Cardiac muscle cell (in vitro differentiated cells and primary cell): ENCODE measurements around the gene SUPT20HL2. TPM values are rescaled to one million over a fixed set of nuclear protein-coding genes. Genes with fewer than 3 reads are reported as not detected.
"Not testable (repeated sequence)": the region's sequence is repeated elsewhere in the genome, so short reads cannot be mapped to it uniquely, and the experiment has no call there.

Experiments
- DNase-seq, 2 donors: peaks; one replicate each; pipeline versions ENCODE4 v3.0.0 to v3.0.0-alpha.2; 2010 to 2017; ENCODE audit warnings: low read depth in 1 of 2, low spot score in 1 of 2
- H3K27ac ChIP-seq: fragments of 200-600 bp; sonication (generic); 2 replicates; pipeline ENCODE4 v1.5.1; 2016
- H3K27me3 ChIP-seq: fragments of 200-600 bp; sonication (generic); 2 replicates; pipeline ENCODE4 v1.6.0; 2016; ENCODE audit warnings: control low read depth
- H3K36me3 ChIP-seq: fragments of 200-600 bp; sonication (generic); 2 replicates; pipeline ENCODE4 v1.5.1; 2016; ENCODE audit warnings: control low read depth
- H3K4me1 ChIP-seq: fragments of 200-600 bp; sonication (generic); 2 replicates; pipeline ENCODE4 v1.8.1; 2017; ENCODE audit warnings: low read depth, mild to moderate bottlenecking, mixed run types
- H3K4me3 ChIP-seq: fragments of 200-600 bp; sonication (generic); 2 replicates; pipeline ENCODE4 v1.5.1; 2016; ENCODE audit warnings: mild to moderate bottlenecking
- H3K9me3 ChIP-seq: fragments of 200-600 bp; sonication (generic); 2 replicates; pipeline ENCODE4 v1.5.1; 2017; ENCODE audit warnings: low read depth, mild to moderate bottlenecking, control low read depth
- CTCF ChIP-seq: IDR thresholded peaks from 2 replicates; pipeline ENCODE4 v1.5.1; 2012; ENCODE audit warnings: low read depth, mild to moderate bottlenecking, low read length
- polyA plus RNA-seq: library from polyadenylated mRNA; unstranded; fragments of >200 nt; fragmentation: Nextera tagmentation; extraction: Ambion mirVana; gene quantifications from 2 replicates; pipeline ENCODE4 v1.2.1, GENCODE V29; 2016
- total RNA-seq: library from RNA; depleted of rRNA; stranded (reverse); fragments of >200 nt; gene quantifications from 2 replicates; pipeline ENCODE4 v1.2.3, GENCODE V29; 2016

The SUPT20HL2 gene
- total RNA-seq: 0.12 and 0.25 TPM in 2 replicates
- 0.09 and 0.17 TPM in 2 replicates for polyA plus RNA-seq

GRCh38 chrX:24314019-24314635 is at the start of gene SUPT20HL2:
Gene SUPT20HL2 (minus strand): TSS chrX:24314069. CDS start chrX:24313315, 754 bp downstream.
- Histone ChIP-seq H3K9me3 (no peaks in the 10 kb centered on the region), H3K4me1 (no peaks in the 10 kb centered on the region), H3K4me3 (no peak within 1 kb of the TSS), H3K27ac (no peak within 1 kb of the TSS), H3K27me3 (no peaks in the 10 kb centered on the region), H3K36me3 (no peaks in the 10 kb centered on the region)
- TF ChIP-seq CTCF: no peak
- no peak for DNase-seq

- H3K36me3 ChIP-seq, H3K4me1 ChIP-seq, DNase-seq, H3K27ac ChIP-seq, H3K4me3 ChIP-seq, H3K27me3 ChIP-seq, H3K9me3 ChIP-seq: not testable (repeated sequence)
These were observed 48.3 kb upstream of the SUPT20HL2 start for GRCh38 chrX:24362089-24362745.

- no peak within 1 kb of the TSS for H3K27ac ChIP-seq
- no peaks in the 10 kb centered on the region for H3K4me1 ChIP-seq
- no peaks in the 10 kb centered on the region for H3K36me3 ChIP-seq
- TF ChIP-seq CTCF: no peak
- no peak within 1 kb of the TSS for H3K4me3 ChIP-seq
- no peak for DNase-seq
- no peaks in the 10 kb centered on the region for H3K27me3 ChIP-seq
- H3K9me3 ChIP-seq: no peaks in the 10 kb centered on the region
These were observed 46.4 kb upstream of the SUPT20HL2 start, which contains the start of gene SUPT20HL1 for GRCh38 chrX:24360272-24360671. Gene SUPT20HL1 (plus strand): TSS chrX:24360639. CDS start chrX:24362761, 2,122 bp downstream.

- no peaks in the 10 kb centered on the region for H3K9me3 ChIP-seq
- H3K27ac ChIP-seq: no peak overlapping the region
- H3K27me3 ChIP-seq: no peaks in the 10 kb centered on the region
- TF ChIP-seq CTCF: no peak
- no peaks in the 10 kb centered on the region for H3K36me3 ChIP-seq
- no peak overlapping the region for H3K4me3 ChIP-seq
- peak in 1 of 2 donors; percentile 52 for DNase-seq
- H3K4me1 ChIP-seq: no peaks in the 10 kb centered on the region
These were observed 43.2 kb upstream of the SUPT20HL2 start for GRCh38 chrX:24357106-24357505.

GRCh38 chrX:24355095-24355494 is 41.2 kb upstream of the SUPT20HL2 start:
- Histone ChIP-seq H3K4me1 (no peaks in the 10 kb centered on the region), H3K27ac (no peak overlapping the region), H3K9me3 (no peaks in the 10 kb centered on the region), H3K4me3 (no peak overlapping the region), H3K36me3 (no peaks in the 10 kb centered on the region), H3K27me3 (no peaks in the 10 kb centered on the region)
- no peak for TF ChIP-seq CTCF
- no peak for DNase-seq

GRCh38 chrX:24350217-24350616 is 36.3 kb upstream of the SUPT20HL2 start:
- no peak for TF ChIP-seq CTCF
- no peaks in the 10 kb centered on the region for H3K27me3 ChIP-seq
- H3K36me3 ChIP-seq: no peaks in the 10 kb centered on the region
- H3K27ac ChIP-seq: no peak overlapping the region
- DNase-seq: no peak
- peaks cover 13% of the 10 kb centered on the region for H3K4me1 ChIP-seq
- no peaks in the 10 kb centered on the region for H3K9me3 ChIP-seq
- H3K4me3 ChIP-seq: no peak overlapping the region
